Lower lobe of right lung (tissue), 2 donors: Measurements from ENCODE around the gene FOXP1. TPM values are rescaled to one million over a fixed set of nuclear protein-coding genes. Genes with fewer than 3 reads are reported as not detected.

ENCODE experiments used
- ATAC-seq, 2 donors: fragments of 200-7000 bp; cut with Tn5 transposase; one replicate each; pipeline ENCODE4 v1.9.1; 2020 to 2022; ENCODE audit warnings: mild to moderate bottlenecking in 2 of 2, moderate library complexity in 2 of 2
- DNase-seq: peaks from one replicate; pipeline ENCODE4 v3.0.0-alpha.2; 2020
- H3K27ac ChIP-seq: fragments of 200-600 bp; one replicate; pipeline ENCODE4 v1.8.0; 2022
- H3K27me3 ChIP-seq: fragments of 200-600 bp; one replicate; pipeline ENCODE4 v1.8.0; 2022; ENCODE audit warnings: low read depth
- H3K36me3 ChIP-seq: fragments of 200-600 bp; one replicate; pipeline ENCODE4 v1.8.0; 2022; ENCODE audit warnings: mild to moderate bottlenecking
- H3K4me1 ChIP-seq: fragments of 200-600 bp; one replicate; pipeline ENCODE4 v1.8.0; 2022
- H3K4me3 ChIP-seq: fragments of 200-600 bp; one replicate; pipeline ENCODE4 v1.8.0; 2022; ENCODE audit warnings: mild to moderate bottlenecking
- H3K9me3 ChIP-seq: fragments of 200-600 bp; one replicate; pipeline ENCODE4 v1.8.0; 2022
- intact Hi-C: fragments of 100-400 bp; cut with DNase I; formaldehyde crosslinking; loops from one replicate; pipeline ENCODE4 v1.11.0; 2022
- total RNA-seq: library from RNA; stranded (reverse); fragmentation: NEBNext Ultra II Directional; extraction: Animal tissue kit (Norgen Biotek cat#: 25700); gene quantifications from one replicate; pipeline ENCODE4 v1.2.1, GENCODE V29; 2021
- TF ChIP-seq, protein P1 (sequence below): fragments of 200-600 bp; IDR thresholded peaks from one replicate; pipeline ENCODE4 v1.8.0; 2022; ENCODE audit warnings: antibody characterized with exemption, mild to moderate bottlenecking
- donor health status: DM: no; HTN: yes; CAD: no; lungs with severe emphysema.

Gene FOXP1
- total RNA-seq, 1 donor from 2014 or later = 138 TPM

- peak overlapping the region; percentile 29 for H3K27ac ChIP-seq
- ATAC-seq = peak in 1 of 2 donors; percentile 81
- no peaks in the 10 kb centered on the region for H3K36me3 ChIP-seq
- TF ChIP-seq, protein P1, sequence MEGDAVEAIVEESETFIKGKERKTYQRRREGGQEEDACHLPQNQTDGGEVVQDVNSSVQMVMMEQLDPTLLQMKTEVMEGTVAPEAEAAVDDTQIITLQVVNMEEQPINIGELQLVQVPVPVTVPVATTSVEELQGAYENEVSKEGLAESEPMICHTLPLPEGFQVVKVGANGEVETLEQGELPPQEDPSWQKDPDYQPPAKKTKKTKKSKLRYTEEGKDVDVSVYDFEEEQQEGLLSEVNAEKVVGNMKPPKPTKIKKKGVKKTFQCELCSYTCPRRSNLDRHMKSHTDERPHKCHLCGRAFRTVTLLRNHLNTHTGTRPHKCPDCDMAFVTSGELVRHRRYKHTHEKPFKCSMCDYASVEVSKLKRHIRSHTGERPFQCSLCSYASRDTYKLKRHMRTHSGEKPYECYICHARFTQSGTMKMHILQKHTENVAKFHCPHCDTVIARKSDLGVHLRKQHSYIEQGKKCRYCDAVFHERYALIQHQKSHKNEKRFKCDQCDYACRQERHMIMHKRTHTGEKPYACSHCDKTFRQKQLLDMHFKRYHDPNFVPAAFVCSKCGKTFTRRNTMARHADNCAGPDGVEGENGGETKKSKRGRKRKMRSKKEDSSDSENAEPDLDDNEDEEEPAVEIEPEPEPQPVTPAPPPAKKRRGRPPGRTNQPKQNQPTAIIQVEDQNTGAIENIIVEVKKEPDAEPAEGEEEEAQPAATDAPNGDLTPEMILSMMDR = no peak
- DNase-seq = no peak
- intact Hi-C loops = no loop called here
- H3K27me3 ChIP-seq = no peaks in the 10 kb centered on the region
- no peaks in the 10 kb centered on the region for H3K9me3 ChIP-seq
- no peak overlapping the region for H3K4me3 ChIP-seq
- peaks cover 19% of the 10 kb centered on the region for H3K4me1 ChIP-seq
Measured at GRCh38 chr3:71317140-71317539, 266.4 kb downstream of the FOXP1 start.

GRCh38 chr3:71316066-71316777, 267.3 kb downstream of the FOXP1 start:
- peaks cover 23% of the 10 kb centered on the region for H3K4me1 ChIP-seq
- TF ChIP-seq, protein P1 = no peak
- H3K4me3 ChIP-seq = no peak overlapping the region
- no peaks in the 10 kb centered on the region for H3K9me3 ChIP-seq
- intact Hi-C loops = no loop called here
- H3K36me3 ChIP-seq = no peaks in the 10 kb centered on the region
- no peak overlapping the region for H3K27ac ChIP-seq
- ATAC-seq (no peak), DNase-seq (no peak)
- H3K27me3 ChIP-seq = no peaks in the 10 kb centered on the region

GRCh38 chr3:71315431-71315830, 268.1 kb downstream of the FOXP1 start:
- DNase-seq (no peak), ATAC-seq (peak in 1 of 2 donors; percentile 11)
- H3K4me3 ChIP-seq = no peak overlapping the region
- H3K27ac ChIP-seq = no peak overlapping the region
- no peaks in the 10 kb centered on the region for H3K9me3 ChIP-seq
- intact Hi-C loops = no loop called here
- no peaks in the 10 kb centered on the region for H3K36me3 ChIP-seq
- H3K4me1 ChIP-seq = peaks cover 23% of the 10 kb centered on the region
- no peaks in the 10 kb centered on the region for H3K27me3 ChIP-seq
- TF ChIP-seq, protein P1 = no peak

- H3K27me3 ChIP-seq = no peaks in the 10 kb centered on the region
- no peak for DNase-seq
- H3K36me3 ChIP-seq = no peaks in the 10 kb centered on the region
- H3K4me1 ChIP-seq = peaks cover 23% of the 10 kb centered on the region
- ATAC-seq = no peak
- TF ChIP-seq, protein P1 = no peak
- no peak overlapping the region for H3K27ac ChIP-seq
- H3K9me3 ChIP-seq = no peaks in the 10 kb centered on the region
- intact Hi-C loops = no loop called here
- H3K4me3 ChIP-seq = no peak overlapping the region
Measured at GRCh38 chr3:71313844-71314243, 269.7 kb downstream of the FOXP1 start.

DNA sequence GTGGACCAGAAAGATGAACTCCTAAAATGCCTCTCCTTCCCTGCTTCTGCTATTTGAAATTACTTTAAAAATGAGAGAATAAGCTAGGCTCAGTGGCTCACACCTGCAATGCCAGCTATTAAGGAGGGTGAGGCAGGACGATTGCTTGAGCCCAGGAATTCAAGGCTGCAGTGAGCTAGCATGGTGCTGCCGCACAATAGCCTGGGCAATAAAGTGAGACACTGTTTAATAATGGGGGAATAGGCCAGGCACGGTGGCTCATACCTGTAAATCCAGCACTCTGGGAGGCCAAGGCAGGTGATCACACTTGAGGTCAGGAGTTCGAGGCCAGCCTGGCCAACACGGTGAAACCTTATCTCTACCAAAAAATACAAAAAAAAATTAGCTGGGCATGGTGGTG, 271.1 kb downstream of the FOXP1 start:
- ATAC-seq (no peak), DNase-seq (no peak)
- Histone ChIP-seq H3K27me3 (no peaks in the 10 kb centered on the region), H3K4me3 (no peak overlapping the region), H3K27ac (no peak overlapping the region), H3K36me3 (no peaks in the 10 kb centered on the region), H3K9me3 (no peaks in the 10 kb centered on the region), H3K4me1 (peaks cover 20% of the 10 kb centered on the region)
- intact Hi-C loops = no loop called here
- TF ChIP-seq, protein P1 = no peak
